GM19467 (cell line): ENCODE measurements around the gene SAG.

Source experiments
- ATAC-seq: cut with Tn5 transposase; IDR thresholded peaks from one replicate; pipeline ENCODE4 v1.9.1; 2021; ENCODE audit warnings: mild to moderate bottlenecking, moderate library complexity; ENCODE audit not compliant: unreplicated experiment

SAG gene

GRCh38 chr2:233287871-233288270 is 19.7 kb upstream of the SAG start:
- ATAC-seq, result no peak

GRCh38 chr2:233288663-233289062 is 19.0 kb upstream of the SAG start:
- ATAC-seq, result no peak

- no peak for ATAC-seq
Observed at GRCh38 chr2:233289648-233290047, 18.0 kb upstream of the SAG start.

GRCh38 chr2:233290051-233290845 is 17.4 kb upstream of the SAG start:
- no peak for ATAC-seq

- no peak for ATAC-seq
Observed at GRCh38 chr2:233295891-233296290, 11.7 kb upstream of the SAG start.

GRCh38 chr2:233297076-233297475 is 10.5 kb upstream of the SAG start:
- no peak for ATAC-seq

- no peak for ATAC-seq
Observed at GRCh38 chr2:233300401-233300800, 7.2 kb upstream of the SAG start.

GRCh38 chr2:233301248-233301647 is 6.4 kb upstream of the SAG start:
- no peak for ATAC-seq

GRCh38 chr2:233301811-233302210 is 5.8 kb upstream of the SAG start:
- no peak for ATAC-seq

- no peak for ATAC-seq
Observed at GRCh38 chr2:233303252-233303651, 4.4 kb upstream of the SAG start.

- ATAC-seq, result no peak
Observed at GRCh38 chr2:233311241-233311926, 3.8 kb downstream of the SAG start.

- no peak for ATAC-seq
Observed at GRCh38 chr2:233312874-233313273, 5.3 kb downstream of the SAG start.

- no peak for ATAC-seq
Observed at GRCh38 chr2:233314180-233314925, 6.7 kb downstream of the SAG start.

GRCh38 chr2:233317196-233317943 is 9.8 kb downstream of the SAG start:
- no peak for ATAC-seq

- no peak for ATAC-seq
Observed at GRCh38 chr2:233319256-233319655, 11.6 kb downstream of the SAG start.

- no peak for ATAC-seq
Observed at GRCh38 chr2:233320470-233320869, 12.9 kb downstream of the SAG start.

GRCh38 chr2:233321166-233321565 is 13.6 kb downstream of the SAG start:
- ATAC-seq, result no peak

- ATAC-seq, result no peak
Observed at GRCh38 chr2:233323851-233324250, 16.2 kb downstream of the SAG start.

- ATAC-seq, result no peak
Observed at GRCh38 chr2:233325256-233325655, 17.6 kb downstream of the SAG start.

- ATAC-seq, result no peak
Observed at GRCh38 chr2:233325814-233326213, 18.2 kb downstream of the SAG start.

GRCh38 chr2:233326500-233326899 is 18.9 kb downstream of the SAG start:
- no peak for ATAC-seq
